GM21381 (cell line): Measurements from ENCODE around the gene SMURF2.
A peak's percentile ranks its signal among the peaks of the same experiment; 100 is the strongest.
"Not testable (repeated sequence)": the region's sequence is repeated elsewhere in the genome, so short reads cannot be mapped to it uniquely, and the experiment has no call there.

Source experiments
- ATAC-seq: cut with Tn5 transposase; IDR thresholded peaks from one replicate; pipeline ENCODE4 v1.9.1; 2021; ENCODE audit warnings: mild to moderate bottlenecking, moderate library complexity; ENCODE audit not compliant: unreplicated experiment

Gene SMURF2

DNA sequence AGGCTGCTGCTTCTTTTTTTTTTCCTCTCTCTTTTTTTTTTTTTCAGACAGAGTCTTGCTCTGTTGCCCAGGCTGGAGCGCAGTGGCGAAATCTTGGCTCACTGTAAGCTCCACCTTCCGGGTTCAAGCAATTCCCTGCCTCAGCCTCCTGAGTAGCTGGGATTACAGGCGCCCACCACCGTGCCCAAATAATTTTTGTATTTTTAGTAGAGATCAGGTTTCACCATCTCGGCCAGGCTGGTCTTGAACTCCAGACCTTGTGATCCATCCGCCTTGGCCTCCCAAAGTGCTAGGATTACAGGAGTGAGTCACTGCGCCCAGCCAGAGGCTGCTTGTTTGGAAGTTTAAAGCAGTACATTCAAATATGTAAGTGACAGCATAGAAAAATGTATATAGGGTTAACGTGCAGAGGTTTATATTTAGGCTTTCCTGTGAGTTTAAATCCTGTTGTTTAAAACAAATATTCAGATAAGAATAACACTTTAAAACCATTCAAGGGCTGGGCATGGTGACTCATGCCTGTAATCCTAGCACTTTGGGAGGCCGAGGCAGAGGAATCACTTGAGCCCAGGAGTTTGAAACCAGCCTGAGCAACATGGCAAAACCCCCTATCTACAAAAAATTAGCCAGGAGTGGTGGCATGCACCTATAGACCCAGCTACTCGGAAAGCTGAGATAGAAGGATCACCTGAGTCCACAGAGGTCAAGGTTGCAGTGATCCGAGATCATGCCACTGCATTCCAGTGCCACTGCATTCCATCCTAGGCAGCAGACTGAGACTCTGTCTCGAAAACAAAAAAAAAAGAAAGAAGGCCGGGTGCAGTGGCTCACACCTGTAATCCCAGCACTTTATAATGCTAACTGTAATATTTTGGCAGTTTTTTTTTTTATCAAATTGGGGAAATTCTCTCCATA, 6.0 kb upstream of the SMURF2 start:
- ATAC-seq = not testable (repeated sequence)

- ATAC-seq = not testable (repeated sequence)
These were observed 2.3 kb upstream of the SMURF2 start for GRCh38 chr17:64664299-64664981.

DNA sequence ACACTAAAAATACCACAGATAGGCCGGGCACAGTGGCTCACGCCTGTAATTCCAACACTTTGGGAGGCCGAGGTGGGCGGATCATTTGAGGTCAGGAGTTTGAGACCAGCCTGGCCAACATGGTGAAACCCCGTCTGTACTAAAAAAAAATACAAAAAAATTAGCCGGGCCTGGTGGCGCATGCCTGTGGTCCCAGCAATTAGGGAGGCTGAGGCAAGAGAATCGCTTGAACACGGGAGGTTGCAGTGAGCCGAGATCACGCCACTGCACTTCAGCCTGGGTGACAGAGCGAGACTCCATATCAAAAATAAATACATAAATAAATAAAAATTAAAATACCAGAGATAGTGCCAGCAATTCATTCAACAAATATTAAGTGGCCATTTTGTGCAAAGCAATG, 1.7 kb upstream of the SMURF2 start:
- not testable (repeated sequence) for ATAC-seq

DNA sequence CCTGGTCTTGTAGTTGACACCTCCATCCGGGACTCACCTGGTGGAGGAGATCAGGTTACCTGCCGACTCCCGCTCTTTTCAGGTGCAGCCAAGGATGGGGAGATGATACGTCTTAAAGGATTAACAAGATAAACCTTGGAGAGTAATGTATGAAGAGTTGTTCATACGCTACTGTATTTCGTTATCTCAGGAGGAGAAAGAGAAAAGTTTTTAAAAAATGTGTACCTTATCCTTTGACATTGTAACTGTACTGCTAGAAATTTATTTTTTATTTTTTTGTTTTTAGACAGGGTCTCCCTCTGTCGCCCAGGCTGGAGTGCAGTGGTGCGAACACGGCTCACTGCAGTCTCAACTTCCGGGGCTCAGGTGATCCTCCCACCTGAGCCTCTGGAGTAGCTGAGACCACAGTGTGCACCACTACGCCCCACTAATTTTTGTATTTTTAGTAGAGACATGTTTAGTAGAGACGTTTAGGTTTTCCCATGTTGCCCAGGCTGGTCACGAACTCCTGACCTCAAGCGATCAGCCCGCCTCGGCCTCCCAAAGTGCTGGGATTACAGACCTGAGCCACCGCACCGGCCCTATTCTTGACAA, 764 bp upstream of the SMURF2 start:
- ATAC-seq = no peak

GRCh38 chr17:64661726-64661975, 456 bp downstream of the SMURF2 start:
- ATAC-seq = peak; percentile 47

DNA sequence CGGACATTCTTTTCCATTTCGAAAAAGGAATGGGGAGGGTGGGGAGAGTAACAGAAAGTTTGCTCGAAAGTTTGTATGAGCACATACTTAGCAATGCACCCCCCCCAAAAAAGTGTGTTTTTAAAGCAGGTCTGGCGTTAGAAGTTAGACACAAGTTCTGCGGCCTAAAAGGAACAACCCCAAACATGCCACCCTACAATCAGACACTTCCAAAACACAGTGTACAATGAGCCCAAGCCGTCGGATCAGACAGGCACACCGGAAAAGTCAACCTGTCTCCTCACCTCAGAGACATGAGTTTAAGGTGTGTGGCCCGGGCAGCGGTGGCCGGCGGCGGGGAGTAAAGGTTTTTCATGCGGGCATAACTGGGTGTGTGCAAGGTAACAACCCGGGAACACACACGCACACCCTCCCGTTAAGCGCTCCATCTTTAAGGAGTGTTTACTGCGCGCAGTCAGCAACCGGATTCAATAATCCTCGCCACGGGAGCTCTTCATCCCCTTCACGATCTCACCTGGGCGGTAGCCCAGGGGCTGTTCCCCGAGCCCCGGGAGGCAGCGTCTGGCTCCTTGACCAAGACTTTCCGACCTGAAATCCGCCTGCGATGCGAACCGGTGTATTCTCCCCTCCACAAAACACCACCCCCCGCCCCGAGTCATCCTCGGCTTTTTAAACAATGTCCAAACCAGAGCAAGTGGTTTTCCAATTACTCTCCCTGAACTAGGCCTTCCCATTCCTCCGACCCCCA, 955 bp downstream of the SMURF2 start:
- not testable (repeated sequence) for ATAC-seq

GRCh38 chr17:64660195-64660977, 1.7 kb downstream of the SMURF2 start:
- ATAC-seq = not testable (repeated sequence)

DNA sequence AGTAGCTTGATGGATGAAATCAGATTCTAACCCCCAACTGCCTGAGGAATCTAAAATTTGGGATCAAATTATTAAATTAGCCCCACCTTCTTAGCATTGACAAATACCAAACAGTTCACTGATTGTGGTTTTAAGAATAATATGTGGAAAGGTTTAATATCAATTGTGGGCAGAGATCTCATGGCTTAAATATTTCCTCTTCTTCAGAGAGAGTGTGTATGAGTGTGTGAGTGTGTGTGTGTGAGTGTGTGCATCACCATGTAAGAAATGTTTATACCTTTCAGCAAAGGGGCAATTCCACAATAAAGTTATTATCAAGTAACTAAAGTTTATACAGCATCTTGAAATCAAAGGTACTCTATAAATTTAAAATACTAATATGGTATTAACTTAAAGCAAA, 3.2 kb downstream of the SMURF2 start:
- no peak for ATAC-seq

DNA sequence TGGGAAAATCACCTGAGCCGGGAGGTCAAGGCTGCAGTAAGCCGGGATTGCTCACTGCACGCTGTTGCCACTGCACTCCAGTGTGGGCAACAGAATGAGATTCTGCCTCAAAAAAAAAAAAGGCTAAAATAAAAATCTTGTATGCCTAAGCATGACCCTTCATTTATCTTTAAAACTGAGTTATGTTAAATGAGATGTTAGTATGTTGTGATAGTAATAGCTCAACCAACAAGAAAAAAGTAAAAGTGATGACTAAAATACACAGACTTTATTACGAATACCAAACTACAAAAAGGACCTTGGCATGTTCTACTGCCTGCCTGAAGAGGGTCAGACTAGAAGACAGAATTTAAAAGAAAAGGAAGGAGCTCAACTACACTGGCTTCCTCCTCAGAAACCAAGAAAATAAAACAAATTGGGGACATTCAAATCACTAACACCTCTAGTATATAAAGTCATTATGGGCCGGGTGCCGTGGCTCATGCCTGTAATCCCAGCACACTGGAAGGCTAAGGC, 4.4 kb downstream of the SMURF2 start:
- no peak for ATAC-seq

DNA sequence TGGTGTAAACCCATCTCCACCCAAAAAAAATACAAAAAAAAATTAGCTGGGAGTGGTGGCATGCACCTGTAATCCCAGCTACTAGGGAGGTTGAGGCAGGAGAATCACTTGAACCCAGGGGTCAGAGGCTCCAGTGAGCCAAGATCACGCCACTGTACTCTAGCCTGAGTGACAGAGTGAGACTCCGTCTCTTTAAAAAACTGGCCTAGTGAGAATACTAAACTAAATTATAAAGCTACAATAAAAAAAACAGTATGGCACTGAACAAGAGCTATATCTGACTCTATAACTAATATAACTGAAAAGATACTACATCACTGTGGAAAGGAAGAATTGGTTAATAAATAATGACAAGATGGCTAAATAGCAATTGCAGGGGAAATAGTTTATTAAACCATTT, 6.4 kb downstream of the SMURF2 start:
- ATAC-seq = no peak

GRCh38 chr17:64653985-64654355, 8.1 kb downstream of the SMURF2 start:
- no peak for ATAC-seq

GRCh38 chr17:64653325-64653984, 8.7 kb downstream of the SMURF2 start:
- no peak for ATAC-seq

- ATAC-seq = no peak
These were observed 10.2 kb downstream of the SMURF2 start for GRCh38 chr17:64651889-64652288.

DNA sequence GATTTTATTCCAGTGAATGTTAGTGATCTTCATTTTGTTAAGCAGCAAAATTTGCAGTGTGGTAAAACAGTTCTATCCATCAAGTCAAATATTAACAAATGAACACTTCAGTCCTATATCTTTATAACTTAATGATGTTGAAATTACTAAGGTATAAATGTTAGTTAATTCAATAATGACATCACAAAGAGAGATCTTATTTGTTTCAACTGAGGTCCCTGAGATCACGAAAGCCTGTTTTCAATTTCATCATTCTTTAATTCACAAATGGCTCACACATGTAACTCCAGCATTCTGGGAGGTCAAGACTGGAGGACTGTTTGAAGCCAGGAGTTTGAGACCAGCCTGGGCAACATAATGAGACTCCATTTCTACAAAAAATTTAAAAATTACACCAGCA, 13.9 kb downstream of the SMURF2 start:
- no peak for ATAC-seq

DNA sequence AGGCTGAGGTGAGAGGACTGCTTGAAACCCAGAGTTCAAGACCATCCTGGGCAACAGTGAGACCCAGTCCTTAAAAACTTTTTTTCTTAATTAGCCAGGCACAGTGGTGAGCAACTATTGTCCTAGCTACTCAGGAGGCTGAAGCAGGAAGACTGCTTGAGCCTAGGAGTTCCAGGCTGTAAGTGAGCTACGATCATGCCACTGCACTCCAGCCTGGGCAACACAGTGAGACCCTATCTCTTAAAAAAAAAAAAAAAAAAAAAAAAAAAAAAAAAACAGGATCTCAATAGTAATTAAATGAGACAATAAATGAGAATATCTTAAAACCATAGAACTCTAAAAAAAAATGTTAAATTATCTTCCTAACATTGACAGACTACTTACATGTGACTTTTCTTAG, 14.3 kb downstream of the SMURF2 start:
- ATAC-seq = no peak

- ATAC-seq = no peak
These were observed 22.6 kb downstream of the SMURF2 start for GRCh38 chr17:64639516-64639915.

DNA sequence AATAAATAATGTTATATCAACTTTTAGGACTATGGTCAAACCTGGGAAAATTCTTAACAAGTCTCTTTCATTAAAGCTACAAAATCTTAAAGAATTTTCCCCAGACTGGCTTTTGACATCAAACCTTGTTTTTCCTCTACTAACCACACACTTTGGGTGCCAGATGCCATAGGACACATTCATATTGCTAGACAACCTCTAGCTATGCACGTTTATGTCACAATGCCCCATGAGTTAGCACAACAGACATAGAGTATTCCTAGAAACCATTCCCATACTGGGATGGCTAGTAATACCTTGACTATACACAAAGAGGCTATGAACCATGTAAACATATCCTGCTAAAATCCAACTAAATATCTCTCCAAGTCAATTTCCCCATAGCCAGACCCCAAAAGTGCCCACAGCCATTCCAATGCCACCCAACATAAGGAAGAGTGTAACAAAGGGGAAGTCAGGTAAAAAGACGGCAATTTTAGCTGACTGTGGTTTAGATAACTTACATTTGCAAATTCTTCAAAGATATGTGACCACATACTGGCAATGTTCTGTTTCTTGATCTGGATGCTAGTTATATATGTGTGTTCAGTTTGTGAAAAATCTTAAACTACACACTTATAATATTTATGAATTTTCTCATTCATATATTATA, 23.4 kb downstream of the SMURF2 start:
- no peak for ATAC-seq

DNA sequence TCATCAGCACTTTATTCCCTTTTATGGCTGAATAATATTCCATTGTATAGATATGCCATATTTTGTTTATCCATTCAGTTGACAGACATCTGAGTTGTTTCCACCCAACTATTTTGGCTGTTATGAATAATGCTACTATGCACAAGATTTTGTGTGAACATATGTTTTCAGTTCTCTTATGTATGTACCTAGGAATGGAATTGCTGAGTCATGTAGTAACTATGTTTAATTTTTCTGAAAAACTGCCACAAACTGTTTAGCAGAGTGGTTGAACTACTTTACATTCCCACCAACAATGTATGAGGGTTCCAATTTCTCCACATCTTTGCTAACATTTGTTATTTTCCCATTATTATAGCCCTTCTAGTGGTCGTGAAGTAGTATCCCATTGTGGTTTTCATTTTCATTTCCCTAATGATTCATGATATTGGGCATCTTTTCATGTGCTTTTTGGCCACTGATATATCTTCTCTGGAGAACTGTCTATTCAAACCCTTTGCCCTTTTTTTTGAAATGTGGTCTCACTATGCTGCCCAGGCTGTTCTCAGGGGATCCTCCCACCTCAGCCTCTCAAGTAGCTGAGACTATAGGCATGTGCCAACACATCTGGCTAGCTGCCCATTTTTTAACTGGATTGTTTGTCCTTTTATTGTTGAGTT, 26.3 kb downstream of the SMURF2 start:
- ATAC-seq = peak; percentile 74

GRCh38 chr17:64634218-64634617, 27.9 kb downstream of the SMURF2 start:
- ATAC-seq = no peak
